Mucosa of gallbladder (tissue), 1 donor: ENCODE measurements around the gene PTBP3. TPM values are rescaled to one million over a fixed set of nuclear protein-coding genes. Genes with fewer than 3 reads are reported as not detected.
"Not testable (repeated sequence)": the region's sequence is repeated elsewhere in the genome, so short reads cannot be mapped to it uniquely, and the experiment has no call there.

Source experiments
- DNase-seq: peaks from one replicate; pipeline ENCODE4 v3.0.0-alpha.2; 2020; ENCODE audit warnings: low spot score
- total RNA-seq: library from RNA; stranded (reverse); gene quantifications from one replicate; pipeline ENCODE4 v1.2.1, GENCODE V29; 2021
- donor health status: DM: no; HTN: no; CAD: no.

PTBP3 gene
- total RNA-seq, 1 donor from 2014 or later = 65.2 TPM

DNA sequence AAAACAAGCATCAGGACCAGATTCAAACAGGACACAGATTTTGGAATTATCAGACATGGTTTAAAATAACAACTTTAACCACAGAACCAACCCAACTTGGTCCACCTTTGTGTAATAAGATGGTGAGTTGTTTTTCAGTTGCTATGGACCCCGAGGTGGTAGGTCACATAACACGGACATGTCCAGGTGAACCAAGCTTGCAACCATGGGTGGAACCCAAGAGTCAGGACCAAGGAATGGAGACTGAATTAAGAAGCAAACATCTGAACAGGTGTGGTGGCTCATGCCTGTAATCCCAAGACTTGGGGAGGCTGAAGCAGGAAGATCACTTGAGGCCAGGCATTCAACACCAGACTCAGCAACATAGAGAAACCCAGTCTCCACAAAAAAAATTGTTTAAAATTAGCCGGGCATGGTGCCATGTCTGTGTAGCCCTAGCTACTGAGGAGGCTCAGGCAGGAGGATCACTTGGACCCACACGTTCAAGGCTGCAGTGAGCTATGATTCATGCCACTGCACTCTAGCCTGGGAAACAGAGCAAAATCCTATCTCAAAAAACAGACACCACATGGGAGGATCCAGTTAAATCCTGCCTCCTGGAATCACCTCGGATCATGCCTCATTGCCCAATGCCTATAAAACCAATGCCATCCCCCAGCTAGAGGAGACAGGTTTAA is 10.6 kb downstream of the PTBP3 start:
- DNase-seq = no peak

DNA sequence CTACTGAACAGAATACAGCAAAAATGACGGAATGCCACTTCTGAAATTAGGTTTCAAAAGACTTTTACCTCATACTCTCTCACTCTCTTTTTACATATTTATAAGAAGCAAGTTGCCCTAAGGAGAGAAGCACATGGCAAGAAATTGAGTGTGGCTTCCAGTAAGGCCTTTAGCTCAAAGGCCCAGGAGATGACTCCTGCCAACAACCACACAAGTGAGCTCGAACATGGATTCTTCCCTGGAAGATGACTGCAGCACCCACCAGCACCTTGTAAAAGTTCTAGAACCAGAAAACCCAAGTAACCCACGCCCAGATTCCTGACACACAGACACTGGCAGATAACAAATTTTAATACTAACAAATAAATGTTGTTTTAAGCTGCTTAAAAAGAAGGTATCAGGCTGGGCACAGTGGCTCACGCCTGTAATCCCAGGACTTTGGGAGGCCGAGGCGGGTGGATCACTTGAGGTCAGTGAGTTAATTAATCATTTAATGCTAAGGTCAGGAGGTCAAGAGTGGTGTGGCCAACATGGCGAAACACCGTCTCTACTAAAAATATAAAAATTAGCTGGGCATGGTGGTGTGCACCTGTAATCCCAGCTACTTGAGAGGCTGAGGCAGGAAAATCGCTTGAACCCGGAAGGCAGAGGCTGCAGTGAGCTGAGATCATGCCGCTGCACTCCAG is 17.0 kb downstream of the PTBP3 start:
- DNase-seq = no peak

DNA sequence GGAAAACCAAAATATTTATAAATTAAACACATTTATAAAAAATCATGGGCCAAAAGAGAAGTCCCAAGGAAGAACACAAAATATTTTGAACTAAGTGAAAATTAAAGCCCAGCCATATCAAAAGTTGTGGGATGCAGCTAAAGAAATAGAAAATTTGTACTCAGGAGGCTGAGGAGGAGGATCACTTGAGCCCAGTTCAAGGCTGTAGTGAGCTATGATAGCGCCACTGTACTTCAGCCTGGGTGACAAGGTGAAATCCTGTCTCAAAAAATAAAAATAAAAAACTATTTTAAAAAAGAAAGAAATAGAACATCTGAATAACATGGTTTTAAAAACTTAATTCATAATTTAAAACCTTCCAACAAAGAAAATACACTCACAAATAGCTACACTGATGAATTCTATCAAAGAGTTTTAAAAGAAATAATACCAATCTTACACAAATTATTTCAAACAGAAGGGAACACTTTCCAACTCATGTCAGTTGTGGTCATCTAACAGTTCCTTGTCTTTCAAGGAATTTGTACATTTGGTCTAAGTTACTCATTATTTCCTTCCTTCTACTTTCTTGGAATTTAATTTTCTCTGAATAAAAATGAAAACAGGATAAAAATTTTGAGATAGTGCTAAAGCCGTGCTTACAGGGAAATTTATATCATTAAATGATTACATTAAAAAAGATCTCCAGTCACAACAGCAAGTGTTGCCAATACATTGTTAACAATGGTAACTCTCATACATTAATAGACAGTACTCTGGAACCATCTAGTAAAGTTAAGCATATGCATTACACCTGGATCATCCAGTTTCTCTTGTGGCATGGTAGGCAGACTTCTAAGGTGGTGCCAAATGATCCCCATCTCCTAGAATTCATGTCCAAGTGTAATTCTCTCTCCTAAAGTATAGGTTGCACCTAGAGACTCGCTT is 17.8 kb downstream of the PTBP3 start:
- no peak for DNase-seq

DNA sequence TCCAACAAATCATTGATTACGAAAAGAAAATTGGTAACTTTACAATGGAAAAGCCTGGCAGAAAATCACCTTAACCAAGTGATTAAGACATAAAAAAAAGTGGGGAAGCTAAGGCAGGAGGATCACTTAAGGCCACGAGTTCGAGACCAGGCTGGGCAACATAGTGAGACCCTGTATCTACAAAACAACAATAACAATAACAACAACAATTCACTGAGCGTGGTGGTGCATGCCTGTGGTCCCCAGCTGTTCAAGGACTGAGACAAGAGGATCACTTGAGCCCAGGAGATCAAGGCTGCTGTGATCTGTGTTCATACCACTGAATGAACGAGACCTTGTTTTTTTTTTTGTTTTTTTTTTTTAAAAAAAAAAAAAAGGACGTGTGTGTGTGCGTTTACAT is 21.3 kb downstream of the PTBP3 start:
- no peak for DNase-seq

DNA sequence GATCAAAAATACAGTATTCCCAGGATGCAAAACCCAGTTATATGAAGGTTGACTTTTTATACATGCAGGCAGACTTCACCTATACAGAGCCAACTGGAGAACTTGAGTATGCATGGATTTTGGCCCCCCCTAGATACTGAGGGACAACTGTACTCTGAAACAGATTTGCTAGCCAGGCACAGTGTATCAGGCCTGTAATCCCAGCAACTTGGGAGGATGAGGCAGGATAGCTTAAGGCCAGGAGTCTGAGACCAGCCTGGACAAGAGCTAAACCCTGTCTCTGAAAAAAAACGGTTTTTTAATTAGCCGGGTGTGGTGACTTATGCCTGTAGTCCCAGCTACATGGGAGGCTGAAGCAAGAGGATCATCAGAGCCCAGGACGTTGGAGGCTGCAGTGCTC is 21.9 kb downstream of the PTBP3 start:
- no peak for DNase-seq

DNA sequence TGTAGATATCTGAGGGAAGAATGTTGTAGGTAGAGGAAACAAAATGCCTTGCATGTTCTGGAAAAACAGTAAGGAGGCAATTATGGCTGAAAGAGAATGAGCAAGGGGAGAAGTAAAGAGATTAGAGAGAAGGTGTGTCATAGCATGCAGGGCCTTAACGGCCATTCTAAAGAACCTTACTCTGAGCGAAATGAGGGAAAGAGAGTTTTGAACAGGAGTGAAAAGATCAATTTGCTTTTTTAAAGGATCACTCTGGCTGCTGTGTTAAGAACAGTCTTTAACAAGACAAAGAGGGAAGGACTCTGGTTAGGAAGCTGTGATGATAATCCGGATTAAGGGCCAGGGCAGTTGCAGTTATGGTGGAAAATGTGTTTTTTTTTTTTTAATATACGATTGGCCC is 22.6 kb downstream of the PTBP3 start:
- DNase-seq = no peak

DNA sequence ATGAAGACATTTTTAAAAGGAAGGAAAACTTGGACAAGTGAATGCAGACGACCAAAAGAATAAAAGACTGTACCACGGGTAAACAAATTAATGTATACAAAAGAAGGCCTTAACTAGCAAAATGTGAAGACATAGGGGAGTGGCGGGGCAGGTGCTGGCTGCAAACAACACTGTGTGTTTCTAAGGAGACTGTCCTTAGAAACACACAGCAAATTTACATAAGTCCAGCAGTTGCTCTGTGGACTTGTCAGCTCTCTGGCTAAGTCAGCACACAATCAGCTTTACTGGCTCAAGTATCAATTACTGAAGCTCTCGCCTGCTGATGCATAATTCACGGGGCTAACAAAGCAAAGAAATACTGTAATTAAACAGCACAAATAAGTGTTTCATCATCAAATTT is 24.8 kb downstream of the PTBP3 start:
- no peak for DNase-seq

DNA sequence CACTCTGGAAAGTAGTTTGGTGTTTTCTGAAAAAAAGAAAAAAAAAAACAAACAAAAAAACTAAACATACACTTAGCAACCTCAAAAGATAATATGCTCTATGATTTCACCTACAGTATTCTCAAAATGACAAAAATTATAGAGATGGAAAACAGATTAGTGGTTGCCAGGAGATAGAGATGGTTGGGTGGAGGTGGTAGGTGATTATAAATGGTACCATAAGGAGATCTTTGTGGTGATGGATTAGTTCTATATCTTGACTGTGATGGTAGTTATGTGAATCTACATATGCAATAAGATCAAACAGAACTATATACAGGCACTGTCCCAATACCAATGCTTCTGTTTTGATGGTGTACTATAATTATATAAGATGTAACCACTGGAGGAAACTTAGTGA is 32.0 kb downstream of the PTBP3 start:
- no peak for DNase-seq

DNA sequence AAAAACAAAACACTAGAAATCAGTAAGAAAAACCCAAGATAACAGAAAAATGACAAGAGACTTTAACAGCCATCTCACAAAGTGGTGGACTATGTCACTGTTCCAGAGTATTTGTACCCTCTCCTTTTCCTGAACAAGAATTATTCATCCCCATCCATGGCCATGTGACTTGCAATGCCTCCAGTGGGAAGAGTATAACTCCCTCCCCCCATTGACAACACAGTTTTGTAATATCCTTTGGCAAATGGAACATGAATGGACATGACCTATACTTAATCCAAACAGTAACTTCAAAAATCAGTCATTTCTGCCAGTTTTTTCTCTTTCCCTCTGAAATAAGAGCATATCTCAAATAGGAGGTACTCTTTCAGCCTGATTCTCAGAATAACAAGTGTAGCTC is 33.9 kb downstream of the PTBP3 start:
- no peak for DNase-seq

DNA sequence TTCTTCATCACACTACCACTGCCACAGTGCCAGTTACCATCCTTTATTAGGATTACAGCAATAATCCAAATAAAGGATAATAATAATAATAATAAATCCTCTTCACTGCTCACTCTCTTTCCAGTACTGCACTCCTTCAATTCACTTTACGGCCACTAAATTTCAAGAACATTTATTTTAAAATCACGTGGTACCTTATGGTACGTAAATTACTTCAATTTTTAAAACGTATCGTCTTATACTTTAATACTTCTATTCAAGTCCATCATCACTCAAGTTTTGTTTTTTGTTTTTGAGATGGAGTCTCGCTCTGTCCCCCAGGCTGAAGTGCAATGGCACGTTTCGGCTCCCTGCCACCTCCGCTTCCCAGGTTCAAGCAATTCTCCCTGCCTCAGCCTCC is 36.5 kb downstream of the PTBP3 start:
- no peak for DNase-seq

DNA sequence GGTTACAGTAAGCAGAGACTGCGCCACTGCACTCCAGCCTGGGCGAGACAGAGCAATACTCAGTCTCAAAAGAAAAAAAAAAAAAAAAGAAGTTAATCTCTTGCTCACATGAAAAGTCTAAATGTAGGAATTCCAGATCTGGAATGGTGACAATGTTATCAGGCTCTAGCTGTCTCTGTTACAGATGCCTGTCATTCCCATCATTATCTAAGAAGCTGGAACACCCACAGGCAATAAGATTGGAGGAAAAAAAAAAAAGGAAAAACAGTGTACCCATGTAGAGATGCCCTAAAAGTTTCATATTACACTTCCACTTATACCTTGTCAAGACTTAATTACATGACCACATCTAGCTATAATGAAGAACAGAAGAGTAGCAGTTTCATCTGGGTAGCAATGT is 38.2 kb downstream of the PTBP3 start:
- no peak for DNase-seq

DNA sequence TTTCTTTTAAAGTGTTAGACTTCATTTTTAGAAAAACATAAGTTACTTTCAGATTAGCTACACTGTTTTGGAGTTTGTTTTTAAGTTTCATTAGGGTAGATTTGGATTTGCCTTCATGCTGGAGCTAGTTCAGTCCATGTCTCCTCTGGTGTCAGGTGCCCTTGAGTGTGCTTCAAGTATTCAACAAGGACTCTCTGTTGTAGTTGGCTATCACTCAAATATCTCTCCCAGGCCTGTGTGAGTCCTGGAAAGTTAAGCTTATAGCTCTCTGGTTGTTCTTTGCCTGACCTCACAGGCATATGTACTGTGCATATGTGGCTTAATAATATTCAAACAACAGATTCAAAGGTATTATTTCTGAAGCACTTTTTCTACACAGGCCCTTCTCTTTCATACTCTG is 45.4 kb downstream of the PTBP3 start:
- DNase-seq = no peak

DNA sequence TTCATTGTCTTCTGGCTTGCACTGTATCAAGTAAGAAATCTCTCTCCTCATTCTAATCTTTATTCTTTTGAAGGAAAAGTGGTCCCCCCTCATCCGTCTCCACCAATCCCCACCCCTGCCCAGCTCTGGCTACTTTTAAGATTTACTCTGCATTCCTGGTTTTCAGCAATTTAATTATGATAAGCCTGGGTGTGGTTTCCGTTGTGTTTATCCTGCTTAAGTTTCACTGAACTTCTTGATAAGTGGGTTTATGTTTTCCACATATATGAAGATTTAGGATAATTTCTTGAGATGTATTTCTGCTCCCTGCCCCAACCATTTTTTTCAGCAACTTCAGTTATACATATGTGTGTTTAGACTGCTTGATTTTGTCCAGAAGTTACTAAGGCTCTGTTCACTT is 46.5 kb downstream of the PTBP3 start:
- no peak for DNase-seq

DNA sequence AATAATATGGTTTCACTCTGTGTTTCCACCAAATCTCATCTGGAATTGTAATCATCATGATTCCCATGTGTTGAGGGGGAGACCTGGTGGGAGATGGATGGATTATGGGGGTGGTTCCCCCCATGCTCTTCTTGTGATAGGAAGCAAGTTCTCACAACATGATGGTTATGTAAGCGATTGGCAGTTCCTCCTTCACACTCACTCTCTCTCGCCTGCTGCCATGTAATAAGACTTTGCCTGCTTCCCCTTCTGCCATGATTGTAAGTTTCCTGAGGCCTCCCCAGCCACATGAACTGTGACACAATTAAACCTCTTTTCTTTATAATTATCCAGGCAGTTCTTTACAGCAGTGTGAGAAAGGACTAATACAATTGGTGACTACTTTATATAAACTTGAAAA is 48.4 kb downstream of the PTBP3 start:
- DNase-seq = no peak

DNA sequence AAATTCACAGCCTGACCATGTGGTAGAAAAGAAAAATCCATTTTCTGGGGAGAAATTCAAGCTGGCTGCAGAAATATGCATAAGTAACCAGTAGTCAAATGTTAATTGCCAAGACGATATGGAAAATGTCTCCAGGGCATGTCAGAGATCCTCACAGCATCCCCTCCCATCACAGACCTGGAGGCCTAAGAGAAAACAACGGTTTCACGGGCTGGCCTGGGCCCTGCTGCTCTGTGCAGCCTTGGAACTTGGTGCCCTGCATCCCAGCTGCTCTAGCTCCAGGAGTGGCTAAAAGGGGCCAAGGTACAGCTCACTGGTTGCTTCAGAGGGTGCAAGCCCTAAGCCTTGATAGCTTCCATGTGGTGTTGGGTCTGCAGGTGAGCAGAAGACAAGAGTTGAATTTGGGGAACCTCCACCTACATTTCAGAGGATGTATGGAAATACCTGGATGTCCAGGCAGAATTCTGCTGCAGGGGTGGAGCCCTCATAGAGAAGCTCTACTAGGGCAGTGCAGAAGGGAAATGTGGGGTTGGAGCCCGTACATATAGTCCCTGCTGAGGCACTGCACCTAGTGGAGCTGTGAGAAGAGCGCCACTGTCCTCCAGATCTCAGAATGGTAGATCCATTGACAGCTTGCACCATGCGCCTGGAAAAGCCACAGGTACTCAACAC is 49.7 kb downstream of the PTBP3 start:
- no peak for DNase-seq

DNA sequence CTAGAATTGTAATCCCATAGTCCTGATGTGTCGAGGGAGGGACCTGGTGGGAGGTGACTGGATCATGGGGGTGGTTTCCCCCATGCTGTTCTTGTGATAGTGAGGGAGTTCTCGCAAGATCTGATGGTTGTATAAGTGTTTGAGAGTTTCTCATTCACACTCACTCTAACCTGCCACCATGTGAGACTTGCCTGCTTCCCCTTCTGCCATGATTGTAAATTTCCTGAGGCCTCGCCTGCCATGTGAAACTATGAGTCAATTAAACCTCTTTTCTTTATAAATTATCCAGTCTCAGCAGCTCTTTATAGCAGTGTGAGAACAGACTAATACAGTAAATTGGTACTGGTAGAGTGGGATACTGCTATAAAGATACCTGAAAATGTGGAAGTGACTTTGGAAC is 50.6 kb downstream of the PTBP3 start:
- not testable (repeated sequence) for DNase-seq

DNA sequence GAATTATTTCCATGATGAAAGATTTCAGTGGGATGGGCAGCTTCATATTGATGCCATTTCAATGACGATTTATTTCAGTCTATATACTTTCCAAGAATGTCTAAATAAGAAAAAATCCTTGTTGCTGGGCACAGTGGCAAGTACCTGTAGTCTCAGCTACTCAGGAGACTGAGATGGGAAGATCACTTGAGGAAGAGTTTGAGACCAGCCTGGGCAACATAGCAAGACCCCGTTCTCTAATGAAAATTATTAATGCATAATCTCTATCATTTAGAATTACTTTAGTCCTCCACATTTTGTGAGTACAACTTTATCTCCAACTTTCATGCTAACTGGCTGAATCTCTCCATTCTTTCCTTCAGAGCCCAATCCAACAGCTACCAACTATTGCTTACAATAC is 52.5 kb downstream of the PTBP3 start:
- no peak for DNase-seq

DNA sequence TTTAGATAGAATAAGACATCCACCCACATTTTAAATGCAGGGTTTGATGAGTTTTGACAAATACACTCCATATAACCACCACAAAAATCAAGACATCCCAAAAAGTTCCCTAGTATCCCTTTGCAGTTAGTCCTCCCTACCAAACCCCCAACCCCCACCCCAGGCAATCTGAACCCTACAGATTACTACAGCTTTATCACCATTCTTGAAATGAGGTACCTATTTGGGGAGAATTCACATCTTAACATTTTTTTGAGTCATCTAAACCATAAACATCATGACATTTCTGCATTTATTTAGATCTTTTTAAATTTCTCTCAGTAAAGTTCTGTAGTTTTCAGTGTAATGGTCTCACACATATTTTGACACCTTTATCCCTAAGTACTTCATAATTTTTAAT is 53.9 kb downstream of the PTBP3 start:
- DNase-seq = no peak

DNA sequence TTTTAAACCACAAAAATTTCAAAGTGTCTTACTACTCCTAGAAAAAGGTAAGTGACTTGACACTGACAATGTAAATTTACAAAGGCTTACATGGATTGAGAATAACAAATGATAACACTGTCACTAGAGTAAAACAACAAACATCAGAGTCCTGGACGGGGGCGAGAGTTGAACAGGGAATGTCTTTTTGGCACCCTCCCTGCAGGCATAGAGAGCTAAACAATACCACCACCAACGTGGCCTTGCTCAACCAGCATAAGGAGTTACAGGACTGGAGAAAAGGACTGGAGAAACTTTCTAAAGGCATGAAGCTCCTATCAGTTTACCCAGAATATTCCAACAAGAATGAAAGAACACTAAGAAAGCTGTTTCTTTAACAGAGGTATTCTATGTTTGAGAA is 55.3 kb downstream of the PTBP3 start:
- DNase-seq = no peak

DNA sequence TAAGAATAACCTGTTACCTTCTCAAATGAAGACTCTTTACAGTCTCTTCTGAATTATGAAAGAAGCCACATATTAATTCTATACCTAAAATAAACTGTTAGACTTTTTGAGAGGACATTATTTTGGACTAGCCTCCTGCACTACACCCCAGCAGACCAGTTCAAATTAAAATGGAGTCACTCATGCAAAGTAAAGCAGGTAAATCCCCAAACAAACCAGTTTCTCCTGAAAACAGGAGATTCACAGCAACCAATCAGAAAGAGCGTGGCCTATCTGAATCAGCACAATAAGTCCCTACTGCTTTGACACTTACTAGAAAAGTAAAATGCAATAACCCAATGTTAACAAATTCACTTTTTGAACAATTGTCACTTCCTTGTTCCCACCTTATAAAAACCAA is 58.8 kb downstream of the PTBP3 start:
- no peak for DNase-seq

DNA sequence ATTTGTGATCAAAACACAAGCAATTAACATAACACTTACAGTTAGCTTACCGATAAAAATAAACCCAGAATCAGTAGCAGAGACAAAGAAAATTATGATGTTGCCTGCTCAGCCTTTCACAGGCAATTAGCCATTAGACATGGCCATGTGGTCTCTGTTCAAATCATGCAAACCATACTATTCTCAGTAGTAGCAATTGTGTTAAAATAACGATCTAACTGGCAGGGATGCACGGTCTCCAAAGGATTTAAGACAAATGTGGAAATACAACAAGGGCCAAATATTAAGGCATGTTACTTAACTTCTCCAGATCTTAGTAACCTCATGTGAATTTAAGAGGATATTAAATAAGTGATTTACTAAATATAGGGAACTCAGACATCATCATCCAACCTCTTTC is 59.5 kb downstream of the PTBP3 start:
- no peak for DNase-seq

DNA sequence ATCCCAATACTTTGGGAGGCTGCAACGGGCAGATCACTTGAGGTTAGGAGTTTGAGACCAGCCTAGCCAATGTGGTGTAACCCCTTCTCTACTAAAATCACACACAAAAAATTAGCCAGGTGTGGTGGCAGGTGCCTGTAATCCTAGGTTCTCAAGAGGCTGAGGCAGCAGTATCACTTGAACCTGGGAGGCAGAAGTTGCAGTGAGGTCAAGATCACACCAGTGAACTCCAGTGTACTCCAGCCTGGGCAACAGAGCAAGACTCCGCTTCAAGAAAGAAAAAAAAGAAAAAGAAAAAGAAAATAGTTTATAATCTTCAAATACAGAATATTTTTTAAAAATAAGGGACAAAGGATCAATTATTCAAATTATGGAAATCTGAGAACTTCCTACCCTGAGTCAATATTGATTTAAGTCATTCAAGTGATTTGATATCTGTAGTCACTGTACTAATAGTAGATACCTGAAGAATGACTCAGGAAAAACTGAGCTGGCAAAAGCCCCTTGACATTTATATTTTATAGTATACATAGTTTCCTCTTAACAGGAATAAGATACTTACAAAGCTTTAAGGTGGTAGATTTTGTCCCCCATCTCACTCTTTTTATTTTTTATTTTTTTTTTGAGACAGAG is 61.8 kb downstream of the PTBP3 start:
- DNase-seq = no peak
